NCI-H510A treated with DMSO at 0.1 percent for 48 hours (cell line): ENCODE data around the gene ILK.

Experiments used
- DNase-seq: peaks from one replicate; lab custom pipeline; 2025; lab: John Stamatoyannopoulos, UW

Gene ILK

GRCh38 chr11:6656936-6657335, 53.4 kb downstream of the ILK start:
- DNase-seq, result no peak

DNA sequence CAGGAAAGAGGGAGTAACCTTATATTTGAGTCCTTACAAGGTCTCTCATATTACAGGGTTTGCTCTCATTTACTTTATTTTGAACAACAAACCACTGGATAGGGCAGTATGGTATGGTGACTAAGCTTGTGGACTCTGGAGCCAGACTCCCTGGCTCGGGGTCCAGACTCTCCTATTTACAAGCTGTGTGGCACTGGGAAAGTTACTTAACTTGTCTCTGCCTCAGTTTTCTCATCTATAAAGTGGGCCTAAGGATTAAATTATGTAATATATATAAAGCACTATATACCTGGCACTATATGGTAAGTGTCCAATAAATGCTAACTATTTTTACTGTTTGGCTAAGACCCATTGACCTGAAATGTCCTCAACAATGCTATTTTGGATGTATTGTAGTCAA, 53.8 kb downstream of the ILK start:
- DNase-seq, result no peak

DNA sequence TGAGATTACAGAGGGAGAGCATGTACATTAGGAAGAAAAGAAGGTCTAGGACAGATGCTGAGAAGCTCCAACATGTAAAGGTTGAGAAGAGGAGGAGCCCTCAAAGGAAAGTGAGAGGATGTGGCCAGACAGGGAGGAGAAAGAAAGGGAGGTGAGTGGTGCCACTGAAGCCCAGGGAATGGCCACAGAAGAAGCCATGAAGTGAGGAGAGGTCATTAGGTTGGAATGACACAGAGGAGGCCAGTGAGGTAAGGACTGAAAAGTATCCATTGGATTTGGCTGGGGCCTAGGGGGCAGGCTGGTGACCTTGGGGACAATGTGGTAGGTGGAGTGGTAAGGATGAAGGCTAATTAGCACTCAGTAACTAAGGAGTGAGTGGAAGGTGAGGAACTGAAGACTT, 55.1 kb downstream of the ILK start:
- no peak for DNase-seq
